ENCODE data around the gene PDK2. TPM values are rescaled to one million over a fixed set of nuclear protein-coding genes. Genes with fewer than 3 reads are reported as not detected.

The PDK2 gene
- total and polyA plus RNA-seq, 2 of the 4 experiments (the other 2 are of a cell fraction) = 26.7 to 104 TPM

DNA sequence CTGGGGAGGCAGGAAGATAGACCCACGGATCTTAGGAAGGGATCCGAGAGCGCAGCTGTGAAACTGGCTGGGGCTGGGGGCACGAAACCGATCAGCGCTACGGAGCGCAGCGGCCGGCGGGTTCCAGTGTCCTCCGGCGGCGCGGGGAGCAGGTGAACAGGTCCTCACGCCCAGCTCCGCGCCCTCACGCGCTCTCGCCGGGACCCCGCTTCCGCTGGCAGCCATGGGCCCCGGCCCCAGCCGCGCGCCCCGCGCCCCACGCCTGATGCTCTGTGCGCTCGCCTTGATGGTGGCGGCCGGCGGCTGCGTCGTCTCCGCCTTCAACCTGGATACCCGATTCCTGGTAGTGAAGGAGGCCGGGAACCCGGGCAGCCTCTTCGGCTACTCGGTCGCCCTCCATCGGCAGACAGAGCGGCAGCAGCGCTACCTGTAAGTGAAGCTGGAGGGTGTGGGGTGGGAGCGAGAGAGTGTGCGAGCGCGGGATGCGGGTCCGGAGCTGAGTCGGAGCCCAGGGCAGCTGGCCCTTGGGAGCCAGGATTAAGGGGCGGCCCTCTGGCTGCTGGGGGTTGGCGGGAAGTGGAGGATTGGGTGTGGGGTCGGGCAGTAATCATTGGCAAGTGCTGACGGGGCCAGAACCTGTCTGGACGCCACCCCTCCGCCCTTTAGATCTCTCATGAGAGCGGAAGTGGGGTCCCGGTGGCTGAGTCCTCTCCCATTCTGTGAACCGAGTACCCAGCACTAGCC is 38.8 kb upstream of the PDK2 start (continued):
- TF ChIP-seq MXI1 (IDR thresholded peaks at IDR 0.05; ENCODE audit: borderline replicate concordance, low read depth, low read length) (peak; percentile 19; the same call in 1 of the 2 replicates), MAFK (IDR thresholded peaks at IDR 0.05; ENCODE audit: low read depth, low read length) (no peak), FOS (IDR thresholded peaks at IDR 0.05; ENCODE audit: low read depth, low read length) (no peak)

DNA sequence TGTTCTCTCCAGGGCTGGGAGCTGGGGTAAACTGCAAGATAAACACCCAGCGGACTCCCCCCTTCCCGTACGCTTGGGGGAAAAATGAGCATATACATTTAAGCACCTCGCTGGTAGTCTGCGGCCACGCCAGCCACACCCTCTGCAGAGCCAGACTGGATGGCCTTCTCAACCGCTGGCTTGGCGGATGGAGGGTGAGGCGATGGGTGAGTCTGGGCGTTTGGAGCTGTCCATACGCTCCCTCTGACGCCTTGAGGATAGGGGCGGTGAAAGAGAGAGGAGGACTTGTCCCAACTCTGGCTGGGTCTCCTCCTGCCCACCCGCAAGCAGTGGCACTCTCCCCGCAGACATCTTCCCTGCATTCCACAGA is 38.2 kb upstream of the PDK2 start:
- no TSS peak for BruUV-seq (replicated peaks)

More for the DNA sequence above, 38.2 kb upstream of the PDK2 start:
- peak overlapping the region; percentile 47; the same call in 1 of the 2 replicates for H3K56ac ChIP-seq (ENCODE audit: extremely low read depth, insufficient read depth, low read length)
- peak overlapping the region; percentile 91 for H3K23ac ChIP-seq (ENCODE audit: low read depth, low read length)
- peak overlapping the region; percentile 59 for H3K9ac ChIP-seq (ENCODE audit: low read depth, low read length)
- H4K5ac ChIP-seq (ENCODE audit: low read depth, low read length) = peak overlapping the region; percentile 2; the same call in 1 of the 2 replicates
- ATAC-seq (ENCODE audit: low read depth) = peak; percentile 42
- DNase-seq = peak; percentile 64
- no peaks in the 10 kb centered on the region for H3K27me3 ChIP-seq (ENCODE audit: control insufficient read depth, insufficient read depth, low read length)
- H2BK15ac ChIP-seq (ENCODE audit: low read depth, low read length) = peak overlapping the region; percentile 41; the same call in 2 of the 3 replicates
- peak overlapping the region; percentile 95 for H2AK9ac ChIP-seq (replicated peaks; ENCODE audit: low read depth, low read length, poor library complexity)
- peak overlapping the region; percentile 57 for H3K27ac ChIP-seq (ENCODE audit: insufficient read depth, low read length)
- peak overlapping the region; percentile 85 for H2AFZ ChIP-seq (replicated peaks; ENCODE audit: low read length, poor library complexity)
- H4K20me1 ChIP-seq (ENCODE audit: insufficient read depth, low read length) = peaks cover 11% of the 10 kb centered on the region; the same call in 1 of the 2 replicates
- in situ Hi-C loops (cut with MboI; ENCODE audit: low sequenced_read_pairs) = no loop called here
- peak overlapping the region; percentile 87 for H2AK5ac ChIP-seq (ENCODE audit: low read depth, low read length)
- H2BK120ac ChIP-seq (ENCODE audit: low read depth, low read length) = peak overlapping the region; percentile 76
- peaks cover 3 to 80% of the 10 kb centered on the region in 2 experiments; a peak in 2 of 4 replicates for H3K79me1 ChIP-seq (ENCODE audit: low read depth in 1 of 2, low read length in 2 of 2)
- H3K36me3 ChIP-seq (ENCODE audit: control insufficient read depth, insufficient read depth, low read length) = no peaks in the 10 kb centered on the region
- peaks cover 52% of the 10 kb centered on the region for H3K9me1 ChIP-seq (ENCODE audit: insufficient read depth, low read length)
- peak overlapping the region; percentile 79 for H3K4me2 ChIP-seq (ENCODE audit: low read depth, low read length)
- H3K14ac ChIP-seq (replicated peaks; ENCODE audit: low read depth, low read length) = peak overlapping the region; percentile 77
- intact Hi-C loops (cut with micrococcal nuclease) = no loop called here
- peak overlapping the region; percentile 63 for H2BK20ac ChIP-seq (ENCODE audit: low read depth, low read length)
- peak overlapping the region; percentile 0; the same call in 1 of the 2 replicates for H3K18ac ChIP-seq (ENCODE audit: low read depth, low read length)
- H4K91ac ChIP-seq (ENCODE audit: insufficient read depth, low read depth, low read length) = peak overlapping the region; percentile 51
- peak overlapping the region; percentile 93 for H3K4me3 ChIP-seq (ENCODE audit: insufficient read depth, low read depth, low read length)
- H4K8ac ChIP-seq (ENCODE audit: low read depth in 2 of 2, low read length in 2 of 2) = peak overlapping the region; percentile 2 to 17; a peak in 2 of 4 replicates
- dilution Hi-C loops (cut with HindIII; ENCODE audit: low sequenced_read_pairs, unreplicated experiment) = no loop called here
- no peaks in the 10 kb centered on the region for H3K9me3 ChIP-seq (ENCODE audit: control insufficient read depth, insufficient read depth, low read length)
- peak overlapping the region; percentile 79 for H2BK5ac ChIP-seq (ENCODE audit: low read depth, low read length, poor library complexity, severe bottlenecking)
- peaks cover 50% of the 10 kb centered on the region for H3K4me1 ChIP-seq (ENCODE audit: control insufficient read depth, insufficient read depth, low read length)
- ChIA-PET POLR2A (ENCODE audit: unreplicated experiment) (interaction anchor here (1.3 kb wide), 1 partner anchor 30 kb away, joined by 5 read pairs; no protein-coding TSS in a partner anchor), CTCF (interaction anchor here (0.8 to 3.1 kb wide), 6 partner anchors 13 to 37 kb away, joined by 3 to 11 read pairs (median 4); no protein-coding TSS in a partner anchor)
- TF ChIP-seq MAFK (IDR thresholded peaks at IDR 0.05; ENCODE audit: low read depth, low read length) (no peak), FOS (IDR thresholded peaks at IDR 0.05; ENCODE audit: low read depth, low read length) (no peak), MXI1 (IDR thresholded peaks at IDR 0.05; ENCODE audit: borderline replicate concordance, low read depth, low read length) (no peak), MAZ (IDR thresholded peaks at IDR 0.05; ENCODE audit: borderline replicate concordance, low read depth, low read length) (peak; percentile 10; the same call in 1 of the 2 replicates), CEBPB (IDR thresholded peaks at IDR 0.05; ENCODE audit: low read depth, low read length) (no peak)
- H3K4ac ChIP-seq (ENCODE audit: low read depth, low read length) = peak overlapping the region; percentile 86
- WGBS, 2 experiments (ENCODE audit: extremely low coverage in 2 of 2, insufficient read length in 1 of 2) = no CpG with 5 or more reads among the region's 15 CpGs
